ENCODE measurements around the gene RAB3IL1.
"Not testable (repeated sequence)": the region's sequence is repeated elsewhere in the genome, so short reads cannot be mapped to it uniquely, and the experiment has no call there.

RAB3IL1 gene, protein sequence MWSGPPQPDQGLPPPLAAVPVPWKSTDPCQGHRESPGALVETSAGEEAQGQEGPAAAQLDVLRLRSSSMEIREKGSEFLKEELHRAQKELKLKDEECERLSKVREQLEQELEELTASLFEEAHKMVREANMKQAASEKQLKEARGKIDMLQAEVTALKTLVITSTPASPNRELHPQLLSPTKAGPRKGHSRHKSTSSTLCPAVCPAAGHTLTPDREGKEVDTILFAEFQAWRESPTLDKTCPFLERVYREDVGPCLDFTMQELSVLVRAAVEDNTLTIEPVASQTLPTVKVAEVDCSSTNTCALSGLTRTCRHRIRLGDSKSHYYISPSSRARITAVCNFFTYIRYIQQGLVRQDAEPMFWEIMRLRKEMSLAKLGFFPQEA

DNA sequence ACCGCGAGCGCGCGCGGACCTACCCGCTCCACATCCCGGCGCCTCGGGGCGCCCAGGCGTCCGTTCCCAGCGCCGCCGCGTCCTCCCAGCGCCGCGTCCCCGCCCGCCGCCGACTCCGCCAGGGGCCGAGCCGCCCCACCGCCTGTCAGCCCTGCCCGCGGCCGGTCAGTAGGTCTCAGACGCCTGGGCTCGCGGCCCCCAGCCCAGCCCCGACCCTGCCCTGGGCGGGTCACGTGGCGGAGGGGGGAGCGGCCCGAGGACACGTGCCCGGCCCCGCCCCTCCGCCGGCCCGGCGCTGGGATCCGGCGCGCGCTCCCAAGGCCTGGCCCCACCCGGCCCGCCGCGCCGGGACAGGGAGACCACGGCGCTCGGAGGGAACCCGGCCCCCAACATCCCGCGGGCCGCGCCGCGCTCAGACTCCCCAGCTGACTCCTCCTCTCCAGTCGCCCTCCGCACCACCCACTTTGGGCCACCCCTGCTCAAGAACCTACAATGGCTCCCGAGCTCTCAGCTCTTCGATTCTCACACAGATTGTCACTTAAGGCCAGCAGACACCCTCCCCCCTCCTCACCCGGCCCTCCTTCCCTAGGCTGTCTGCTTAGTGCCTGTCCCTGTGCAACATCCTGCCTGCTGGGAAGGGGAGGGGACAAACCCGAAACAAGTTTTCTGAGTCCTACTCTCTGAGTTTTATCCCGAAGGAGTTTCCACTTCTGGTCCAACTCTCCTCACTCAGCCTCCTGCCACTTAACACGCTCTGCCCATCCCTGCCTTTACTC, at the start of gene RAB3IL1:
Gene RAB3IL1 (minus strand): TSS at position 233 of the 776 bp plus-strand sequence. CDS start 199 bp downstream, at position 34.
- peak; percentile 37 for DNase-seq

DNA sequence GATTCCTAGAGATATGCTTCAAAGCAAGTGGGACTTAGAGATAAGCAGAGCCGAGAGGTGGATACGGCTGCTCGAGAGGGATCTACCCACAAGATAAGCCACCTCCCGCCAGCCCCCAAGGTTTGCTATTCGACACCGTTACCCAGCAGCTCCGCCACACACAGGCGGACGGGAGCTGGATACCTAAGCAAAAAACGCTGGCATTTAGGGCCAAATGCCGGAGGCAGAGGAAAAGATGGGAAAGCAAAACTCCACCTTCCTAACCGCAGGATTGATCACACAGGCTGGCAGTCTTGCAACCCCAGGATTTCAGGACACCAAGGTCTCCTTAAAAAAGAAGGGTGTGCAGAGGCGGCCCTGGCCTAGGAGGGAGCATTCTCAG, 49.4 kb upstream of the RAB3IL1 start:
- peak; percentile 84 for DNase-seq

DNA sequence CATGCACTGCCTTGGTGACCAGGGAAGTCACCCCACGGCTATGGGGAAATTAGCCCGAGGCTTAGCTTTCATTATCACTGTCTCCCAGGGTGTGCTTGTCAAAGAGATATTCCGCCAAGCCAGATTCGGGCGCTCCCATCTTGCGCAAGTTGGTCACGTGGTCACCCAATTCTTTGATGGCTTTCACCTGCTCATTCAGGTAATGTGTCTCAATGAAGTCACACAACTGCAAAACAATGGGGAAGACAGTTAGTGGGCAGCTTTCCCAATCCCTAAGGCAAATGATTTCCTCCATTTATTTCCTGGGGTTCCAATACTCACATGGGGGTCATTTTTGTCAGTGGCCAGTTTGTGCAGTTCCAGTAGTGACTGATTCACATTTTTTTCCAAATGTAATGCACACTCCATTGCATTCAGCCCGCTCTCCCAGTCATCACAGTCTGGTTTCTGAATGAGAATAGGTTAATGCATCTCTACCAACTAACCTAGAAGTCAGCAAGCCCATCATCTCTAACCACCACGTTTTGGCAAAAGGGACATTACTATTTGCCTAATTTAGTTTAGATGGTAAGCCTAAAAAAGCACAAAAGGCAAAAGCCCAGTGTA, 47.4 kb upstream of the RAB3IL1 start:
- DNase-seq: peak; percentile 60

DNA sequence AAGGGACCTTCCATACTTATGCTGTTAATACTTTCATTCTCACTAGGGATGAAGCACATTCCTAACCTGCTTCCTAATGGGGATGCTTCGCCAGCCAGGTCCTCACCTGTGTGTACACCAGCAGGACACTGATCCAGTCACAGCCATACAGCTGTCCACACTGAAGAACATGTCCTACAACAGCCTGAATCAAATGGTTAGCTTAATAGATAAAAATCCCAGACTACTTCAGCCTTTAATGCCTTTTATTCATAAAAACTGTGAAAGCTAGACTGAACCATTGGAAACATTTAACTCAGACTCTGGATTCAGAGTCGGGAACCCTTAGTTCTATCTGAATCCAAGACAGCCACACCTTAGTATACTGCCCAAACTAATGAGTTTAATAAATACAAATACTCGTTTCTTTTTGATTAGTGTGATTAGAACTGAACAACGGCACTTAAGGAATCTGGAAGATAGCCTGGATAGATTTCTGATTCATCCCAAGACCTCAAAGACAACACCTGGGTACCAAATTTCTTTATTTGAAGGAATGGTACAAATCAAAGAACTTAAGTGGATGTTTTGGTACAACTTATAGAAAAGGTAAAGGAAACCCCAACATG, 46.8 kb upstream of the RAB3IL1 start:
- peak; percentile 69 for DNase-seq

DNA sequence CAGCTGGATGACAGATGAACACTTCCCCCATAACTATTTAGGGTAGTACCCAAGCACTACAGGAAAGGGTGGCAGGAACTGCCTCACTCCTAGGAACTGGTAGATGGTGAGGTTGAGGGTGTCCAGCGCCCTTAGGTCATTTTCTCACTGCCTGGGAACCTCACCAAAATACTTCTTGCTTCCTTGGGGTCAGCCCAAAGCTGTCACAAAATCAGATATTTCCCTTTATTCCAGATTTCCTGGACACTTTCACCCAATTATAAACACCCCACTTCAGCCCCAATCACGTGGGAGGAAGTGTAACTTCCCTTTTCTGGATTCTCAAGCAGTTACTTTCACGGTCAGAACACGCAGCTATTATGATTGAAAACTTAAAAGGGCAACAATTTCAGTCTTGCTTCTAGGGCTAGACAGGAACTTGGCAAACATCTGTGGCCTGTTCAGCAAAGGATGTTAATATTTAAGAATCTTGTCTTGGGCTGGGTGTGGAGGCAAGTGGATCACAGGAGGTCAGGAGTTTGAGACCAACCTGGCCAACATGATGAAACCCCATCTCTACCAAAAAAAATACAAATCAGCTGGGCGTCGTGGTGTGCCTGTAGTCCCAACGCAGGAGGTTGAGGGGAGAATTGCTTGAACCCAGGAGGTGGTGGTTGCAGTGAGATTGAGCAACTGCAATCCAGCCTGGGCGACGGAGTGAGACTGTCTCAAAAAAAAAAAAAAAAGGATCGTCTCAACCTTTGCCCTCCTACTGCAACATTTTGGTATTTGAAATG, 46.1 kb upstream of the RAB3IL1 start:
- DNase-seq: peak; percentile 89

DNA sequence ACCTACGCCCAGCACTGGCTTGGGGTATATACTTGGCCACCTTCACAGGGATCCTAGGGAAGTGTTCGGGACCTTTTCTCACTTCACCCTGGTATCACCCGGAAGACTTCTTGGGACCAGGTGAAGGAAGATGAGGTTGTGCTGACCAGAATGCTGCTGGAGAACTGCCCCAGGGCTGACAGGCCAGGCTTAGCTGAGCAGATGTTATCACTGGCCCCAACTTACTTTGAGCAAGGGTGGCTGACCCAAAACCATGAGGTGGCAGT, 45.6 kb upstream of the RAB3IL1 start:
- no peak for DNase-seq

DNA sequence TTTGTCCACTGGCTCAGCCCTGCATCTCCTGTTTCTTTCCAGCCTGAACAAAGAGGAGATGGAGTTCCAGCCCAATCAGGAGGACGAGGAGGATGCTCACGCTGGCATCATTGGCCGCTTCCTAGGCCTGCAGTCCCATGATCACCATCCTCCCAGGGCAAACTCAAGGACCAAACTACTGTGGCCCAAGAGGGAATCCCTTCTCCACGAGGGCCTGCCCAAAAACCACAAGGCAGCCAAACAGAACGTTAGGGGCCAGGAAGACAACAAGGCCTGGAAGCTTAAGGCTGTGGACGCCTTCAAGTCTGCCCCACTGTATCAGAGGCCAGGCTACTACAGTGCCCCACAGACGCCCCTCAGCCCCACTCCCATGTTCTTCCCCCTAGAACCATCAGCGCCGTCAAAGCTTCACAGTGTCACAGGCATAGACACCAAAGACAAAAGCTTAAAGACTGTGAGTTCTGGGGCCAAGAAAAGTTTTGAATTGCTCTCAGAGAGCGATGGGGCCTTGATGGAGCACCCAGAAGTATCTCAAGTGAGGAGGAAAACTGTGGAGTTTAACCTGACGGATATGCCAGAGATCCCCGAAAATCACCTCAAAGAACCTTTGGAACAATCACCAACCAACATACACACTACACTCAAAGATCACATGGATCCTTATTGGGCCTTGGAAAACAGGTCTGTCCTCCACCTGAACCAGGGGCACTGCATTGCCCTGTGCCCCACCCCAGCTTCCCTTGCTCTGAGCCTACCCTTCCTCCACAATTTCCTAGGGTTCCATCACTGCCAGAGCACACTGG, 45.0 kb upstream of the RAB3IL1 start:
- no peak for DNase-seq

DNA sequence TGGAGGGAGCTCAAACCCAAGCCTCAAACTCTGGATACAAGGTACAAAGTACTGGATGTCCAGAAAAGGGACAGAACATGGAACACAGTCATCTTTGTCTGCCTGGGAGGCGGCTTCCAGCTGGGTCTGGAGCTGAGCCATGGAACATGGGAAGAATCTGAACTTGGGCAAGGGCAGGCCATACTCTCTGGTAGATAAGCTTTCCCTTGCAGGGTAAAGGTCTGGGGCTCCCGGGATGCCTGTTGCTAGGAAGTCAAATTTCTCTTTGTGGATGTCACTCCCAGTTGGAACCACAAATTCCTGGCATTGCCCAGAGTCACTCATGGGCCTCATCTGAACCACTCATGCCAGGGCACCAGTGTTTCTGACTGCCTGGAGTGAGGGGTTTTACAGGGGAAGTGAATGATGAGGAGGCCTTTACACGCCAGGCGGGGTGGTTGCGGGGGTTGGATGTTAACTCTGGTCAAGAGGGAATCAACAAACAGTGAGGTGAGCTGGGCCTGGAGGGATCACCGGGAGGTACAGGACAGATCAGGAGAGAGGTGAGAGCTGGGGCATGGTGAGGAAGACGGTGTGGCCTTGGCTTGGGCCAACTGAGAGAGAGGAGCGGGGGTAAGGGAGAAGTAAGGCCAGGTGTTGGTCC, 44.3 kb upstream of the RAB3IL1 start:
- DNase-seq: no peak

DNA sequence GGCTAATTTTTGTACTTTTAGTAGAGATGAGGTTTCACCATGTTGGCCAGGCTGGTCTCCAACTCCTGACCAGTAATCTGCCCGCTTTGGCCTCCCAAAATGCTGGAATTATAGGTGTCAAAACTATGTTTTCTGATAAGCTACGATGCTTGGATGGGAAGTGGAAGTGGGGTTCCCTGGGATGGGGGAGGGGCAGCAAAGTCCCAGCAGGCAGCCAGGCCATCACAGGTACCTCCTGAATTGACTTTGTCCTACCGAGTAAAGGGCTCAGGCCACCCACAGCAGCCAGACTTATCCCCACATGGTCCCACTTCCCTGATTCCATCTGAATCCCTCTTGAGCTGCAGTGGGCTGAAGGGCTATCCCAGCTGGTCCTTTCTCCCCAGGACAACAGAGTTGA, 43.2 kb upstream of the RAB3IL1 start:
- DNase-seq: no peak

DNA sequence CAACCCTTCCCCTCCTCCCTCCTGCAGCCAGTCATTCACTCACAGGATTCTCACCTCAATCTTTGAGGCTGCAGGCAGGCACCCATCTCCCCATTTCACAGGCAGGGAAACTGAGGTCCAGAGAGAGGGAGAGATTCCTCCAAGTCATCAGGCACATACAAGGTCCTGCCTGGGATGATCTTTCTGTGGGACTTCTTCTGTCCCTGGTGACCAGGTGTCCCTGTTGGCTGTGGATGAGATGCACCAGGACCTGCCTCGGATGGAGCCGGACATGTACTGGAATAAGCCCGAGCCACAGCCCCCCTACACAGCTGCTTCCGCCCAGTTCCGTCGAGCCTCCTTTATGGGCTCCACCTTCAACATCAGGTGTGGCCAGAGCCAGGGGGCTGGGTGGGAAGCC, 42.3 kb upstream of the RAB3IL1 start:
- DNase-seq: no peak

DNA sequence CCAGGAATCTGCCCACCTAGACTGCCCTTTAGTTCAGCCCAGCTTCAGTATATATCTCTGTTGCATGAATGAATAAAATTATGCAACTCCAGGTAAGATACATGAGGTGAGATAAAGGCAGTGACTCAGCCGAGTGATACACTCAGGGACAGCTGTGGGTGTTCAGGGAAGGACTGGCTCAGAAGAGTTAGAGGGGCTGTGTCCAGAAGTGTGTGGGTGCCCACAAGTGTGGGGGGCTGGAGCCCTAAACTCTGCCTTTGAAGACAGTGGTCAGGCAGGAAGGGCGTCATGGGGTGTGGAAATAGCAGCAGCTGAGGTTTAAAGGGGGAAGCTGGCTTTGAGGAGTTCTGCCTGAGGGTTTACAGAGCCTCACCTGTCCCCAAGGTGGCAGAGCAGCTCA, 41.7 kb upstream of the RAB3IL1 start:
- peak; percentile 25 for DNase-seq

DNA sequence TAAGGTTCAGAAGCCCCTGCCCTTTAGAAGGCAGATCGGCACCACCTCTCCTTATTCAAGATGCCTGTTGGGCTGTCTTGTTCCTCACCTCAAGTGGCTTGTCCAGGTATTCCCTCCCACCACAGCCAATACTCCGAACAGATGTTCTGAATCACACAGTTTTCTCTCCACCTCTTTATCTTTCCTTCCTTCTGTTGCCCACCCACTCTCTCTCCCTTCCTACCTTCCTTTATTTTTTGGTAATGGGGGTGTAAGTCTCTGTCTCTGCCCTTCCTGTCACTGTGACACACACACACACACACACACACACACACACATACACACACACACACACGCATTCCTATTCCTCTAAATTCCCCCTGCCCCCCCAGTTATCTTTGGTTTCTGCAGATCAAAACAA, 41.2 kb upstream of the RAB3IL1 start:
- DNase-seq: no peak

DNA sequence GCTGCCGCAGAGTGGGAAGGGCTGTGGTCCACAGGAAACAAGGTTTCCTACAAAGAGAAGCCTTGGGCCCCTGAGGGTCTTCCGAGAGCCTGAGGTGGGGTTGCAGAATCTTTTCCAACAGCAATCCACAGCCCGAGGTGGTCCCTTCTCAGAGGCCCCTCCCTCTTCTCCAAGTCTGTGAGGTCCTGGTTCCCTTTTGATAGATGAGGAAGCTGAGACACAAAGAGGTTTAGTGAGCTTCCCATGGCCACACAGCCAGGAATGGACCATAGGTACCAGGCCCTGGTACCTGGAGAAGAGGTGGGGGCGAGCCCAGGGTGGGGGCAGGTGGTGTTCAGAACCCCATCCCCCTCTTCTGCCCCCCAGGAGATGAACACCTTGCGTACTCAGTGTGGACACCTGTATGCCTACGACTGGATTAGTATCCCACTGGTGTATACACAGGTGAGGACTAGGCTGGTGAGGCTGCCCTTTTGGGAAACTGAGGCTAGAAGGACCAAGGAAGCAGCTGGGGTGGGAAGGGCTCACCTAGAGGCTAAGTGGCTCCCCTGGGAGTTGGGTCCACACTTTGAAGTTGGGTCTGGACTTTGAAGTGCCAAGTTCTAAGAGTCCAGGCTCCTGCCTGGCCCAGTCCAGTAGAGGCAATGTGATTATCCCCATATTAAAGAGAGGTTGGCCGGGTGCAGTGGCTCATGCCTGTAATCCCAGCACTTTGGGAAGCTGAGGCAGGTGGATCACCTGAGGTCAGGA, 39.8 kb upstream of the RAB3IL1 start:
- DNase-seq: no peak

DNA sequence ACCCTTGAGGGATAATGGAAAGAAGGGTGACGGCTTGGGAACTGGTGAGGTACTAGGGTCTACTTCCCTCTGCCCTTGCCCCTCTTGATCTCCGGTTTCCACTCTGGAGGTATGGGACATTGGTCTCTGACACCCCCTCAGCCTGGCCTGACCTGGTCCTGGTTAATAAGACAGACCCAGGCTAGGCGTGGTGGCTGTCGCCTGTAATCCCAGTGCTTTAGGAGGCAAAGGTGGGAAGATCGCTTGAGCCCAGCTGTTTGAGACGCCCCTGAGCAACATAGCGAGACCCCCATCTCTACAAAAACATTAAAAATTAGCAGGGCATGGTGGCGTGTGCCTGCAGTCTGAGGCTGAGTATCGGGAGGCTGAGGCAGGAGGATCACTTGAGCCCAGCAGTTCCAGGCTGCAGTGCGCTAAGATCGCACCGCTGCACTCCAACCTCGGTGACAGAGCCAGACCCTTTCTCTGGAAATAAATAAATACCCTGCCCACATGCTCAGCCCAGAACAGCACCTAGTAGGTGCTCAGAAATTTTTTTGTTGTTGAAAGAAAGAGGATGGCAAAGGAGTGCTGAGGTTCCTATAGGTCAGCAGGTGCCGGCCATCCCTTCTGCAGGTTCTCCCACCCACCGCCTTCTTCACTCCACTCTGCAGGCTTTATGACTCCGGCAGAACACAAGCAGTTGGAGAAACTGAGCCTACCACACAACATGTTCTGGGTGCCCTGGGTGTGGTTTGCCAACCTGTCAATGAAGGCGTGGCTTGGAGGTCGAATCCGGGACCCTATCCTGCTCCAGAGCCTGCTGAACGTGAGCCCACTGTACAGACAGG, 39.0 kb upstream of the RAB3IL1 start:
- DNase-seq: no peak

DNA sequence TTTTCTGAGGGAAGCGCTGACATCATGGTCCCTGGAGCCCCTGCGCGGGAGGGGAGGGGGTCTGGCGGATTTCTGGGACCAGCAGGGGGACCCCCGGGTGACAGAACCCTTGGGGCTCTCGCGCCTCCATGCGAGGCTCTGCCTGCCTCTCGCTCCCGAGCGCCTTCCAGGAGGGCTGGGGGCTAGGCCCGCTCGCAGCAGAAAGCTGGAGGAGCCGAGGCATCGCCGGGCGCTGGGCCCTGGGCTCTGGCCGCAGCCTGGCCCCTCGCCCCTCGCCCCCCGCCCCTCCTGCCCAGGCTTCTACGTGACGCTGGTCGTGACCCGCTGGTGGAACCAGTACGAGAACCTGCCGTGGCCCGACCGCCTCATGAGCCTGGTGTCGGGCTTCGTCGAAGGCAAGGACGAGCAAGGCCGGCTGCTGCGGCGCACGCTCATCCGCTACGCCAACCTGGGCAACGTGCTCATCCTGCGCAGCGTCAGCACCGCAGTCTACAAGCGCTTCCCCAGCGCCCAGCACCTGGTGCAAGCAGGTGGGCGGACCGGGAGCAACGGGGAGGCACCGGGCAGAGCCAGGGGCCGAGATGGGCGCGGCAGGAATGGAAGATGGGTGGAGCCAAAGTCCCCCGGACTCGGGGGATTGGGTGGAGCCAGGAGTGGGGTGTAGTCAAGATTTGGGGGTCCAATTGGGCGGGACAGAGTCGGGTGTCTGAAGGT, 38.2 kb upstream of the RAB3IL1 start:
- no peak for DNase-seq

DNA sequence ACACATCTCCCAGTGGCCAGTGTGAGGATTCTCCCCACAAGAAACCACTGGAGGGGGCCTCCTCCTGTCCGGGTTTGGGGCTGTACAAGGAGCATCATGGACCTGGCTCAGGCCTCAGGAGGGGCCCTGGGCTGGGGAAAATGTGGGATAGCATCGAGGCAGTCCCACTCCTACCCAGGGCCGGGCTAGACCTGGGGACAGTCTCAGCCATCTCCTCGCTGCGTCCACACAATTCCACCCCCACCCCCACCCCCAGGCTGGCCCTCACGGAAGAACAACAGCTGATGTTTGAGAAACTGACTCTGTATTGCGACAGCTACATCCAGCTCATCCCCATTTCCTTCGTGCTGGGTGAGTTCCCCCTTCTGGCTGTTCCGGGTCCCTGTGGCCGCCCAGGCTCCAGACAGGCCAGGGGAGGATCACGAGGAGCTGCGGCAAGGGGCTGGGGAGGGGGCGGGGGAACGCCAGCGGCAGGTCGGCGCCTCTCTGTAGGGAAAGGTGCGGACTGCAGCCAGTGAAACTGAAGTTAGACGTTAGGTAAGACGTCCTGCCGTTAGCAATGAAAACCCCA, 37.6 kb upstream of the RAB3IL1 start:
- peak; percentile 70 for DNase-seq

DNA sequence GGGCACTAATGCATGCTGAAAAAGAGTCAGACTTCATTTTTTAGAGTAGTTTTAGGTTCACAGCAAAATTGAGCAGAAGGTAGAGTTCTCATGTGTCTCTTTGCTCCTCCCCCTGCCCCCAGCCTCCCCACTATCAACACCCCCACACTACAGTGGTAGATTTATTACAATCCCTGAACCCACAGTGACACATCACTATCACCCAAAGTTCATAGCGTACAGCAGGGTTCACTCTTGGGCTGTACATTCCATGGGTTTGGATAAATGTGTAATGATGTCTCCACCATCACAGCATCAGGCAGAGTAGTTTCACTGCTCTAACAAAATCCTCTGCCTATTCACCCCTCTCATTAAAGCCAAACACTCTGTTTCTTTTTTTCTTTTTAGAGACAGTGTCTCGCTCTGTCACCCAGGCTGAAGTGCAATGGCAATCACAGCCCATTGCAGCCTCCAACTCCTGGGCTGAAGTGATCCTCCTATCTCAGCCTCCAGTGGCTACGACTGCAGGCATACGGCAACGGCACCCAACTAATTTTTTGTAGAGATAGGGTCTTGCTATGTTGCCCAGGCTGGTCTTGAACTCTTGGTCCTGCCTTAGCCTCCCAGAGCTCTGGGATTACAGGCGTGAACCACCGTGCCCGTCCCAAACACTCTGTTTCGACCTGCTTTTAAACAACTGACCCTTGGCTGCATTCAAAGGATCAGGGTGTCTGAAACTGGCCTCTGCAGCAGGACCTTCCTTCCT, 36.9 kb upstream of the RAB3IL1 start:
- peak; percentile 67 for DNase-seq

DNA sequence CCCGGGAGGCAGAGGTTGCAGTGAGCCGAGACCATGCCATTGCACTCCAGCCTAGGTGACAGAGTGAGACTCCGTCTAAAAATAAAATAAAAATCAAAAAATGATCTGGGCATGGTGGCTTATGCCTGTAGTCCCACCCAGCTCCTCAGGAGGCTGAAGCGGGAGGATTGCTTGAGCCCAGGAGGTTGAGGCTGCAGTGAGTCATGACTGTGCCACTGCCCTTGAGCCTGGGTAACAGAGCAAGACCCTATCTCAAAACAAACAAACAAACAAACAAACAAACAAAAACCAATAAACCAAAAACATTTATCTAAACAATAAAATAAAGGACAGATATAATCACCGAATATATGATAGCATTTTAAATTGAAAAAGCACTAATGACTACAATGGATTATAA, 36.3 kb upstream of the RAB3IL1 start:
- DNase-seq: not testable (repeated sequence)

Data from OCI-M1 (cell line).